Measurements from ENCODE around the gene QPRT.
"Not testable (repeated sequence)": the region's sequence is repeated elsewhere in the genome, so short reads cannot be mapped to it uniquely, and the experiment has no call there.

The QPRT gene

GRCh38 chr16:29678691-29679267, at the start of gene QPRT:
Gene QPRT (plus strand): TSS chr16:29679180. CDS start chr16:29679198, 18 bp downstream.
- DNase-seq (ENCODE audit: low read depth in 2 of 2) = no peak

GRCh38 chr16:29629318-29629717, 49.7 kb upstream of the QPRT start:
- DNase-seq (ENCODE audit: low read depth in 2 of 2) = not testable (repeated sequence)

GRCh38 chr16:29631658-29632057, 47.3 kb upstream of the QPRT start:
- not testable (repeated sequence) for DNase-seq (ENCODE audit: low read depth in 2 of 2)

GRCh38 chr16:29635902-29636301, 43.1 kb upstream of the QPRT start:
- DNase-seq (ENCODE audit: low read depth in 2 of 2) = not testable (repeated sequence)

- not testable (repeated sequence) for DNase-seq (ENCODE audit: low read depth in 2 of 2)
These were observed 42.6 kb upstream of the QPRT start for GRCh38 chr16:29636368-29636767.

GRCh38 chr16:29638751-29639150, 40.2 kb upstream of the QPRT start:
- not testable (repeated sequence) for DNase-seq (ENCODE audit: low read depth in 2 of 2)

GRCh38 chr16:29641561-29641960, 37.4 kb upstream of the QPRT start:
- DNase-seq (ENCODE audit: low read depth in 2 of 2) = no peak

- DNase-seq (ENCODE audit: low read depth in 2 of 2) = no peak
These were observed 35.4 kb upstream of the QPRT start for GRCh38 chr16:29643596-29643995.

GRCh38 chr16:29644338-29644857, 34.6 kb upstream of the QPRT start:
- DNase-seq (ENCODE audit: low read depth in 2 of 2) = no peak

GRCh38 chr16:29644973-29645693, 33.8 kb upstream of the QPRT start:
- no peak for DNase-seq (ENCODE audit: low read depth in 2 of 2)

GRCh38 chr16:29645694-29646187, 33.2 kb upstream of the QPRT start:
- no peak for DNase-seq (ENCODE audit: low read depth in 2 of 2)

- DNase-seq (ENCODE audit: low read depth in 2 of 2) = no peak
These were observed 32.0 kb upstream of the QPRT start for GRCh38 chr16:29646947-29647346.

- DNase-seq (ENCODE audit: low read depth in 2 of 2) = no peak
These were observed 29.1 kb upstream of the QPRT start for GRCh38 chr16:29649588-29650494.

- no peak for DNase-seq (ENCODE audit: low read depth in 2 of 2)
These were observed 28.2 kb upstream of the QPRT start for GRCh38 chr16:29650771-29651170.

GRCh38 chr16:29651774-29652349, 27.1 kb upstream of the QPRT start:
- DNase-seq (ENCODE audit: low read depth in 2 of 2) = no peak

GRCh38 chr16:29653471-29653870, 25.5 kb upstream of the QPRT start:
- no peak for DNase-seq (ENCODE audit: low read depth in 2 of 2)

- DNase-seq (ENCODE audit: low read depth in 2 of 2) = not testable (repeated sequence)
These were observed 25.1 kb upstream of the QPRT start for GRCh38 chr16:29653890-29654289.

- DNase-seq (ENCODE audit: low read depth in 2 of 2) = no peak
These were observed 22.1 kb upstream of the QPRT start for GRCh38 chr16:29656688-29657523.

GRCh38 chr16:29658705-29659104, 20.3 kb upstream of the QPRT start:
- DNase-seq (ENCODE audit: low read depth in 2 of 2) = no peak

- DNase-seq (ENCODE audit: low read depth in 2 of 2) = no peak
These were observed 16.8 kb upstream of the QPRT start for GRCh38 chr16:29662000-29662728.

Data from stimulated activated CD8-positive, alpha-beta memory T cell treated with anti-CD3 and anti-CD28 coated beads, Interleukin-2, amount 100 ng/mL, for 48 hours (primary cell).